Measurements from ENCODE around the gene TNN. TPM values are rescaled to one million over a fixed set of nuclear protein-coding genes. Genes with fewer than 3 reads are reported as not detected.

TNN gene
- total RNA-seq, 2 experiments from 2014 or later = 0.05 to 0.07 TPM

DNA sequence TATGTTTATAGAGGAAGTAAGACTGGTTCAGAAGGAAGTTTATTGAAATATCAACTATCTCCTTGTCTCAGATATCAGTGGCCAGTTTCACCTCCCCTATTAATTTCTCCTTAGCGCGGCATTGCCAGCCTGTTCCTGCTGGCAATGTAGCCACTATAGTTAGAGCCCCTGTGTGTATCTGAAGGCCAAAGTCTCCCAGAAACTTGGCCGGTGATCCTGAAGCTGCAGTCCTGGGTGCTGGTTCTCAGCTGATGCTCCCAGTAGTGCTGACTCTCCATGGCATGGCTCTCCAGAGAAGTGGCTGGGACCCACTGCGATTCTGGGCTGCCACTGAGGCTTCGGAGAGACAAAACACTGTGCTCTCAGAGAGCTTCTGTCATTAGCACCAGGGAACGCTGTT, 59.9 kb downstream of the TNN start:
- ChIA-PET CTCF (interaction anchor here (0.9 to 6.3 kb wide), 4 partner anchors 13 to 97 kb away, joined by 3 to 122 read pairs (median 8); no protein-coding TSS in a partner anchor), POLR2A (no interaction called here)
- no peak for ATAC-seq
- no peak for DNase-seq
- intact Hi-C loops (cut with micrococcal nuclease) = loop anchor here (2.0 kb wide), 1 partner anchor 97 kb away; no protein-coding TSS in a partner anchor
- Mint-ChIP-seq H3K27ac (no peak overlapping the region), H3K9me3 (no peaks in the 10 kb centered on the region), H3K4me1 (ENCODE audit: low read depth) (no peaks in the 10 kb centered on the region), H3K27me3 (no peaks in the 10 kb centered on the region), H3K36me3 (ENCODE audit: low read depth) (no peaks in the 10 kb centered on the region), H3K4me3 (no peak overlapping the region)
- TF ChIP-seq, protein P1, sequence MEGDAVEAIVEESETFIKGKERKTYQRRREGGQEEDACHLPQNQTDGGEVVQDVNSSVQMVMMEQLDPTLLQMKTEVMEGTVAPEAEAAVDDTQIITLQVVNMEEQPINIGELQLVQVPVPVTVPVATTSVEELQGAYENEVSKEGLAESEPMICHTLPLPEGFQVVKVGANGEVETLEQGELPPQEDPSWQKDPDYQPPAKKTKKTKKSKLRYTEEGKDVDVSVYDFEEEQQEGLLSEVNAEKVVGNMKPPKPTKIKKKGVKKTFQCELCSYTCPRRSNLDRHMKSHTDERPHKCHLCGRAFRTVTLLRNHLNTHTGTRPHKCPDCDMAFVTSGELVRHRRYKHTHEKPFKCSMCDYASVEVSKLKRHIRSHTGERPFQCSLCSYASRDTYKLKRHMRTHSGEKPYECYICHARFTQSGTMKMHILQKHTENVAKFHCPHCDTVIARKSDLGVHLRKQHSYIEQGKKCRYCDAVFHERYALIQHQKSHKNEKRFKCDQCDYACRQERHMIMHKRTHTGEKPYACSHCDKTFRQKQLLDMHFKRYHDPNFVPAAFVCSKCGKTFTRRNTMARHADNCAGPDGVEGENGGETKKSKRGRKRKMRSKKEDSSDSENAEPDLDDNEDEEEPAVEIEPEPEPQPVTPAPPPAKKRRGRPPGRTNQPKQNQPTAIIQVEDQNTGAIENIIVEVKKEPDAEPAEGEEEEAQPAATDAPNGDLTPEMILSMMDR (IDR thresholded peaks at IDR 0.05) = no peak

DNA sequence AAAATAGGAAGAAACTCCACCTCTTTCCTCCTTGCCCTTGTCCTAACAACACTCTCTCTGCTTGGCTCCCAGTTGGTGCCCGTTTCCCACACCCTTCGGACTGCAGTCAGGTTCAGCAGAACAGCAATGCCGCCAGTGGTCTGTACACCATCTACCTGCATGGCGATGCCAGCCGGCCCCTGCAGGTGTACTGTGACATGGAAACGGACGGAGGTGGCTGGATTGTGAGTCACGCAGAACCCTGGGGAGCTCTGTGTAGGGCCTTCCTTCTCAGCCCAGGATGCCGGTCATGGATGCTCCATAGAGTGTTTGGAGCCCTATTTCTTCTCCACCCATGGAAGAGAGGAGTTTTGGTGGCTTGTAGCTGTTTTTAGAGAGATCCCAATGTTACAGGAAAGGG, 60.9 kb downstream of the TNN start:
- TF ChIP-seq, protein P1 (IDR thresholded peaks at IDR 0.05) = no peak
- POLR2A ChIA-PET = no interaction called here
- Mint-ChIP-seq H3K9me3 (no peaks in the 10 kb centered on the region), H3K4me1 (ENCODE audit: low read depth) (no peaks in the 10 kb centered on the region), H3K4me3 (no peak overlapping the region), H3K27me3 (peaks cover 4% of the 10 kb centered on the region), H3K27ac (no peak overlapping the region), H3K36me3 (ENCODE audit: low read depth) (no peaks in the 10 kb centered on the region)
- ATAC-seq = no peak
- intact Hi-C loops (cut with micrococcal nuclease) = no loop called here
- CTCF ChIA-PET = interaction anchor here (0.6 to 6.3 kb wide), 4 partner anchors 10 to 98 kb away, joined by 3 to 122 read pairs (median 9); no protein-coding TSS in a partner anchor
- no peak for DNase-seq

DNA sequence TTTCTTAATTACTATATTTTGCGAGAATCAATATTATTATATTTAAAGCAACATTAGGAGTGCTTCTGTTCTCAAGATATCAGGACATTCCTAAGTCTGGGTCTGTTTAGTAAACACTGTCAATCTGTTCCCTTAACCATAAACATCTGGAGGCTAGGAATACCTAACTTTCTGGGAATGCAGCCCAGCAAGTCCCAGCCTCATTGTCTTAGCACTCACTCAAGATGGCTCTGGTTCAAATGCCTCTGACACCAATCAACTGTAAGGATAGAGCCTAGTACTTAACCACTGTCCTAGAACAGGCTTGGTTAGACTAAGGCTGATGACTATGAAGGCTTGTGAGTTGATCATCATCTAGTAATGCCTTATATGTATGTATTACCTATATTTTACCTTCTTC, 61.5 kb downstream of the TNN start:
- ATAC-seq (no peak), DNase-seq (no peak)
- Mint-ChIP-seq H3K4me3 (no peak overlapping the region), H3K27ac (no peak overlapping the region), H3K9me3 (no peaks in the 10 kb centered on the region), H3K4me1 (ENCODE audit: low read depth) (no peaks in the 10 kb centered on the region), H3K36me3 (ENCODE audit: low read depth) (no peaks in the 10 kb centered on the region), H3K27me3 (peaks cover 4% of the 10 kb centered on the region)
- intact Hi-C loops (cut with micrococcal nuclease) = no loop called here
- TF ChIP-seq, protein P1 (IDR thresholded peaks at IDR 0.05) = no peak
- CTCF ChIA-PET = interaction anchor here (0.6 to 6.3 kb wide), 3 partner anchors 10 to 99 kb away, joined by 4 to 122 read pairs (median 14); no protein-coding TSS in a partner anchor
- POLR2A ChIA-PET = no interaction called here

DNA sequence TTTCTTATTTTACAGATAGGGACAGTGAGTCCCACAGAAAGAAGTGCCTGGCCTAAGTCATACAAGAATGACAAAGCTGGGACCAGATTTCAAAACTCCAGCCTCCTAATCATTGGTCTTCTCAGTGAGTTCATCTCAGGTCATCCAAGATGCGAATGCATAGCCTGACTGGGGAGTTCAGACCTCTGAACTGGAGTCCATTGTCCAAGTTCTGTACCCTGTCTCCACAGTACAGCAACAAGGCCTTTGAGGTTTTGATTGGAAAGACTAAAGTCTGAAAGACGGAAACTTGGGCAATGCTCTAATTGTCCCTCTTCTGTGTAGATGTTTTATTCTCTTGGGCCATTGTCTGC, 62.0 kb downstream of the TNN start:
- POLR2A ChIA-PET = no interaction called here
- TF ChIP-seq, protein P1 (IDR thresholded peaks at IDR 0.05) = no peak
- Mint-ChIP-seq H3K4me1 (ENCODE audit: low read depth) (no peaks in the 10 kb centered on the region), H3K27ac (no peak overlapping the region), H3K36me3 (ENCODE audit: low read depth) (no peaks in the 10 kb centered on the region), H3K27me3 (peaks cover 6% of the 10 kb centered on the region), H3K4me3 (no peak overlapping the region), H3K9me3 (no peaks in the 10 kb centered on the region)
- no peak for ATAC-seq
- no peak for DNase-seq
- intact Hi-C loops (cut with micrococcal nuclease) = no loop called here
- CTCF ChIA-PET = interaction anchor here (2.9 to 6.3 kb wide), 2 partner anchors 17 to 99 kb away, joined by 14 to 122 read pairs; no protein-coding TSS in a partner anchor

DNA sequence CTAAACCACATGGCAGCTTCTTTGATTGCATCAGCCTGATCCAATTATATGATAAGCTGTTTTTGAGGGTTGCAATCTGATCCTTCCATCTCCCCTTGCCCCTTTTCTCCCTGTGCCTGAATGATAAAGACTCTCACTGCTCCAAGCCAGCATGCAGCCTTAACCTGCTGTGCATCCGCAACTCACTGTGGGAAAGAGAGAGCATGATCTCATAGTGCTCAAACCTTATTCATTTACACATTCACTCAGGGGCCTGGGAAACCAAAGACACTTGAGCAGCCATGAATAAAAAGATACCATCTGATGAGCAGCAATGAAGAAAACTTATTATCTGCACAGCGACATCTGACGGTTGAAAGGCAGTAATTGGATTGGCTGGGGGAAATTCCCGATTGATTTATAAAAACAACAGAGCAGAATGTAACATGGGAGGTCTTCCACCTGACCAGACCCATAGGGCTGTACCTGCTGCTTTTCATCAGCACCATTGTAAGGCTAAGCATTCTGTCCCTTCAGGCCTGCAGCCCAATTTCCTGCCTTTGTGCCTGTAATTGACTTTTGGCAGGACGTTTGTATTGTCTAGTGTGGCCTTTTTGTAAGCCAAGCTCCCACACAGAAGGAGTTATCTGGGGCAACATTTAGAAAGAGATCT, 62.5 kb downstream of the TNN start:
- intact Hi-C loops (cut with micrococcal nuclease) = no loop called here
- Mint-ChIP-seq H3K4me3 (no peak overlapping the region), H3K36me3 (ENCODE audit: low read depth) (no peaks in the 10 kb centered on the region), H3K9me3 (no peaks in the 10 kb centered on the region), H3K27ac (no peak overlapping the region), H3K4me1 (ENCODE audit: low read depth) (no peaks in the 10 kb centered on the region), H3K27me3 (peaks cover 9% of the 10 kb centered on the region)
- DNase-seq (no peak), ATAC-seq (no peak)
- ChIA-PET POLR2A (no interaction called here), CTCF (interaction anchor here (1.3 to 6.3 kb wide), 3 partner anchors 16 to 100 kb away, joined by 4 to 122 read pairs (median 14); no protein-coding TSS in a partner anchor)
- TF ChIP-seq, protein P1 (IDR thresholded peaks at IDR 0.05) = no peak

Data from activated CD8-positive, alpha-beta T cell treated with anti-CD3 and anti-CD28 coated beads for 36 hours (primary cell).